ENCODE data around the gene METTL21C.

The METTL21C gene

GRCh38 chr13:102670130-102670529 is 24.7 kb downstream of the METTL21C start:
- no peak for DNase-seq (ENCODE audit: low read depth)
- TF ChIP-seq, protein P1, sequence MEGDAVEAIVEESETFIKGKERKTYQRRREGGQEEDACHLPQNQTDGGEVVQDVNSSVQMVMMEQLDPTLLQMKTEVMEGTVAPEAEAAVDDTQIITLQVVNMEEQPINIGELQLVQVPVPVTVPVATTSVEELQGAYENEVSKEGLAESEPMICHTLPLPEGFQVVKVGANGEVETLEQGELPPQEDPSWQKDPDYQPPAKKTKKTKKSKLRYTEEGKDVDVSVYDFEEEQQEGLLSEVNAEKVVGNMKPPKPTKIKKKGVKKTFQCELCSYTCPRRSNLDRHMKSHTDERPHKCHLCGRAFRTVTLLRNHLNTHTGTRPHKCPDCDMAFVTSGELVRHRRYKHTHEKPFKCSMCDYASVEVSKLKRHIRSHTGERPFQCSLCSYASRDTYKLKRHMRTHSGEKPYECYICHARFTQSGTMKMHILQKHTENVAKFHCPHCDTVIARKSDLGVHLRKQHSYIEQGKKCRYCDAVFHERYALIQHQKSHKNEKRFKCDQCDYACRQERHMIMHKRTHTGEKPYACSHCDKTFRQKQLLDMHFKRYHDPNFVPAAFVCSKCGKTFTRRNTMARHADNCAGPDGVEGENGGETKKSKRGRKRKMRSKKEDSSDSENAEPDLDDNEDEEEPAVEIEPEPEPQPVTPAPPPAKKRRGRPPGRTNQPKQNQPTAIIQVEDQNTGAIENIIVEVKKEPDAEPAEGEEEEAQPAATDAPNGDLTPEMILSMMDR (IDR thresholded peaks at IDR 0.05; ENCODE audit: insufficient read depth, low read depth, low read length, missing control alignments), result no peak
- no peak overlapping the region for H3K4me3 ChIP-seq (ENCODE audit: low read depth, low read length)

DNA sequence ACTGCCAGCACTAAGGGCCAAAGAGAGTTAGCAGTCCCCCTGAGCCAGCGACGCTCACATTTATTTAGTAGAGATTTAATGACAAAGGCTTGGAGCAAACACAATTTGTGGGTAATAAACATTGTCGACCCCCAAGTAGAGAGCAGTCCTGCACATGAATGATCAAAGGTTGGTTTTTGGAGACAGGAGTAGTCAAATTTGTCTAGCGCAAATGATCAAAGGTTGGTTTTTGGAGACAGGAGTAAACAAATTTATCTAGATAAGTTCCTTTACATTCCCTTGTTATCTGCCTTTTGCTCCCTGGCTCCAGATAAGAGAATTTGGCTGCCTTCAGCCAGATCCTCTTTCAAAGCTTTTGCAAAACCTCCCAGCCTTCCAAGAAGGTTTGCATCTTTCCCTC is 26.9 kb downstream of the METTL21C start:
- TF ChIP-seq, protein P1 (IDR thresholded peaks at IDR 0.05; ENCODE audit: insufficient read depth, low read depth, low read length, missing control alignments), result no peak
- DNase-seq (ENCODE audit: low read depth), result no peak
- no peak overlapping the region for H3K4me3 ChIP-seq (ENCODE audit: low read depth, low read length)

DNA sequence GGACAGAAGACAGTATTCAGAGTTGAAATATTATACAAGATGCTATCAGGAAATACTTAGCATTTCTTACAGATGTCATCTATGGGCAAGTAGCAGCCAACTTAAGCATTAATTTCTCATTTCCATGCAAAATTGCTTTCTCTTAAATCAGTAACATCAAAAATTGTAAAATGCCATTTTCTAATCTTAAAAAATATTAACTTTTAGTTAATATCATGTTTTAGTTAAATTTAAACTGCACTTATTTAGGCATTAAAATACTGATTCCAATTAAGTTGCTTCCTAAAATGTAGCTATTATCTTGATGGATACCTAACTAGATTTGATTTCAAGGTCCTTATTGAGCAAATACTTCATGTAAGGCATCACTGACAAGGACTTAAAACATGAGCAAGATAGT is 27.8 kb downstream of the METTL21C start:
- no peak for DNase-seq (ENCODE audit: low read depth)
- TF ChIP-seq, protein P1 (IDR thresholded peaks at IDR 0.05; ENCODE audit: insufficient read depth, low read depth, low read length, missing control alignments), result no peak
- H3K4me3 ChIP-seq (ENCODE audit: low read depth, low read length), result no peak overlapping the region

DNA sequence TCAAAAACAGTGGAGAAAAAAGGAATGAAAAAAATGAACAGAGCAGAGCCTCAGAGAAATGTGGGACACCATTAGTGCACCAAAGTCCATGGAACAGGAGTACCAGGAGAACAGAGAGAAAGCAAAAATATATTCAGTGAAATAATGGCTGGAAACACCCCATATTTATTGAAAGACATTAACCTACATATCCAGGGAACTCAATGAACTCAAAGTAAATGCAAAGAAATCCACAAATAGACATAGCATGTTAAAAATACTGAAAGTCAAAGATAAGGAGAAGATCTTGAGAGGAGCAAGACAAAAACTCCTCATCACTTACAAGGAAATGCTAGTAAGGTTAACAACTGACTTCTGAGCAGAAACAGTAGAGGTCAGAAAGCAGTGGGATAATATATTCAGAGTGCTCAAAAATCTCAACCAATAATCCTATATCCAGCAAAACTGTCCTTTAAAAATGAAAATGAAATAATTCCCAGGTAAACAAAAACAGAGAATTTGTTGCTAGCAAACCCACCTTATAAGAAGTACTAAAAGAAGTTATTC is 35.6 kb downstream of the METTL21C start:
- TF ChIP-seq, protein P1 (IDR thresholded peaks at IDR 0.05; ENCODE audit: insufficient read depth, low read depth, low read length, missing control alignments), result no peak
- no peak overlapping the region for H3K4me3 ChIP-seq (ENCODE audit: low read depth, low read length)
- DNase-seq (ENCODE audit: low read depth), result no peak

DNA sequence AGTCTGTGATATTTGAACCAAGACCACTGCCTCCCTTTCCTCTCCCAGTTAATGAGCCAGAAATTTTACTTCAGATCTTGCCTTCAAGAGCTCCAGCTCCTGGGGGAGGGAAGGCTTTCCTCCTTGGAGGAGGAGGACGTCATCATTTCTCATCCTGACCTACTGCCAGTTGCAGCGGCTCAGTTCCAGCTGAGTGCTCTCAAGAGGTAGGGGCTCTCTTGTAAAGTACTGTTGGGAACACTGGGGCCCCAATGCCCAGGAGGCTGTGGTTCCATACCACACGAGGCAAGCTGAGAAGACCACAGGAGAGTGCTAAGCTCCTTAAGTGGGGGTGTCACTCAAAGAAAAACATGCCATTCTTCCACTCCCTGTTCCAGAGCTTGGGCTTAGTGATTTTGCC is 36.2 kb downstream of the METTL21C start:
- no peak for DNase-seq (ENCODE audit: low read depth)
- TF ChIP-seq, protein P1 (IDR thresholded peaks at IDR 0.05; ENCODE audit: insufficient read depth, low read depth, low read length, missing control alignments), result no peak
- no peak overlapping the region for H3K4me3 ChIP-seq (ENCODE audit: low read depth, low read length)

DNA sequence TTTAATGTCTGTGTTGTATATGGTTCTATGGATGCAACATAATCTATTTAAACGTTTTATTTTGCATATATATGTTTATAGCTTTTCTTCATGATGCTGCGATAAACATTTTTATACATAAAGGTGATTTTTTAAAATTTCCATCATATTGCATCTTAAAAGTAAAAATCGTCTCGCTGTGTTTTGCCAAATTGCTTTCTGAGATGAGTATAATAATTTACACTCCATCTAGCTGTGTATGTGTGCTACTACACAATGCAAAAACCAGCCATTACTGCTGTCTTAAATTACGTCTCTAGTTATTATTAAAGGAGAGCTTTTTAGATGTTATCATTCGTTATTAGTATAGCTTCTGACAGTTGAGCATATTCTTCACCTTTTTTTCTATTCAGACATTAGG is 37.2 kb downstream of the METTL21C start:
- no peak for DNase-seq (ENCODE audit: low read depth)
- no peak overlapping the region for H3K4me3 ChIP-seq (ENCODE audit: low read depth, low read length)
- TF ChIP-seq, protein P1 (IDR thresholded peaks at IDR 0.05; ENCODE audit: insufficient read depth, low read depth, low read length, missing control alignments), result no peak

GRCh38 chr13:102654756-102655155 is 40.1 kb downstream of the METTL21C start:
- no peak for DNase-seq (ENCODE audit: low read depth)
- no peak overlapping the region for H3K4me3 ChIP-seq (ENCODE audit: low read depth, low read length)
- TF ChIP-seq, protein P1 (IDR thresholded peaks at IDR 0.05; ENCODE audit: insufficient read depth, low read depth, low read length, missing control alignments), result no peak

All from GM12865 (cell line).